OCI-M2 (cell line): ENCODE results near the gene KIF1A.

Source experiments
- DNase-seq: peaks from one replicate; lab custom pipeline; 2025; ENCODE audit not compliant: unreplicated experiment; lab: John Stamatoyannopoulos, UW

The KIF1A gene

DNA sequence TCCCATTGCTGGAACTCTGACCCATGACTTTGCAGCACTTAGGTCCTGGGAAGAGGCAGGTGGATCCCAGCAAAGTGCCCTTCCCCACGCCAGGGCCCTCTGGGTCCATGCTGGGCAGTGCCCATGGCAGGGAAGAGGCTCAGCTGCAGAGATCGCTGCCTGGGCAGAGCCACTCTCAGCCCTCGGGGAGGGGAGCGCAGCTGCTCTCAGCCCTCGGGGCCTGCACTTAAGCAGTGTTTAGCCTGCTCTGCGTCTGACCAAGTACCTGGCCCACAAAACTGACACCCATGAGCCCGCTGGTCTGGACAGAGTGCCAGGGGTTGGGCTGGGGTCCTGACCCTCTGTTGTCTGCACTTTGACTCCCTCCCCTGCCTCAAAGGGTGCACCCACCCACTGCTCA is 82.1 kb downstream of the KIF1A start:
- DNase-seq: no peak

DNA sequence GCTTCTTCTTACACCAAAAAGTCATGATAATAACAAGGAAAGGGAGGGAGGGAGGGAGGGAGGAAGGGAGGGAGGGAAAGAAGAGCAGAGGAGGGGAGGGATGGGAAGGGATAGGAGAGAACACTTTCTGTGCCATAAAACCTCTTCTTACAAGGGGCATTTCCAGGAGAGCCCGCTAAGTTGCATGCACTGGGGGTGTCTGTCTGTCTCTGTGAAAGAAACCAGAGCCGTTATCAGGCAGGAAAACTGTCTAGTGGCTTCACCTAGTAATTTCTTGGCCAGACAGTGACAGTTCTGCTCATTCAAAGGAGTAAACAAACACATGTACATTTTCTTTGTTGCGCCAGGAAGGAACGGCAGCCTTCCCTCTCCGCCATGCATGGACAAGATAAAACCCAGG is 82.5 kb downstream of the KIF1A start:
- no peak for DNase-seq

DNA sequence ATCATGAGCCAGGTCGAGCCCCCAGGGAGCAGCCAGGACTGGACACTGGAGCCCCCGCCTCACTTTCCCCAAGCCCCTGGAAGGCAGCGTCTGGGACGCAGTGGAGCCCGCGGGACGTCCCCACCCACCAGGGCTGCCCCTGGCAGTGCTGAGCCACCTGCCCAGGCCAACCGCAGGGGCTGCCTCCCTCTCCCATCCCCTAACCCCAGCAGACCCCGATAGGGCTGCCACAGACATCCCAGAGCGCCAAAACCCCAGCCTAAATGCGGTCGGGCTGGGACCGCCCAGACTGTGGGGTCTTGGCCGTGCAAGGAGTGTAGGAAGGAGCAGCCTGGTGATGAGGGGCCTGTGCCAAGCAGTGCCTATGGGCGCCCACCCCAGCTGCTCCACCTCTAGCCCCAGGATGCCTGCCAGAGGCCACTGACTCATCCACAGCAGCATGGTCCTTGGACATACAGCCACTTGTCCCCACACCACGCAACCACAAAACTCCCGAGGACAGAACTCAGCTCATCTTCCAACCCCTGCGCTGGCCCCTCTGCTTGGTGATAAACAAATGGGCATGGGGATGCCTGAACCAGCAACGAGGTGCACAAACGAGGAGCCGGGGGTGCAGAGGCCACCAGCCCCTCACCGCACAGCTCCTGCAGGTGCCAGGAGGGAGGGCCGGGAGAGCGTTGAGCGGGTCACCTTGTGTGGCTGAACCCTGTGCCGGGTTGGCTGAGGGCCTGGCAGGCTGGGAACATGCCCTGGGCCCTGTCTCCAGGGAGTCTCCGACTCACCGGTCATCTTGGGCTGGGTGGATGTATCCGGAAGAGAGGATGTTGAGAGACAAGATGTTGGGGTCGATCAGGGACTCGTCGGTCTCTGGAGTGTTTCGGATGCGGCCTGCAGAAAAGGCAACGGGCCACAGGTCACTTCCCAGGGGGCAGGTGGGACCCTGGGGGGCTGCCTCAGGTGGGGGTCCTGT is 83.5 kb downstream of the KIF1A start:
- DNase-seq: no peak

DNA sequence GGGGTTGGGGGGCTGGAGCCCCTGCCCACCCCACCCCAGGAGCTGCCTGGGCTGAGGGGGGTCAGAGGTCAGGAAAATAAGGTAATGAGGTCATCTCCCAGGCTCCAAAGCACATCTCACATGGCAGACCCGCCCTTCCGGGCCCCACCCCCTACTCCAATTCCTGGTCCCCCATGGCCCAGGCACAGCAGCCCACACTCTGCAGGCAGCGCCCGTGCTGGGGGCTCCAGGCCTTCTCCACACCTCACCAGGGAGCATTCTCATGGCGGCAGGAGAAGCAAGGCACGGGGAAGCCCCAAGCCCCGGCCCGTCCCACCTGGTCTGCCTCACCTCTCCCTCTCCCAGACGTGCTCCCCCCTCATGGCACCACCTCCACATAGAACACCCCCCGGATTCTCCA is 84.5 kb downstream of the KIF1A start:
- DNase-seq: no peak

DNA sequence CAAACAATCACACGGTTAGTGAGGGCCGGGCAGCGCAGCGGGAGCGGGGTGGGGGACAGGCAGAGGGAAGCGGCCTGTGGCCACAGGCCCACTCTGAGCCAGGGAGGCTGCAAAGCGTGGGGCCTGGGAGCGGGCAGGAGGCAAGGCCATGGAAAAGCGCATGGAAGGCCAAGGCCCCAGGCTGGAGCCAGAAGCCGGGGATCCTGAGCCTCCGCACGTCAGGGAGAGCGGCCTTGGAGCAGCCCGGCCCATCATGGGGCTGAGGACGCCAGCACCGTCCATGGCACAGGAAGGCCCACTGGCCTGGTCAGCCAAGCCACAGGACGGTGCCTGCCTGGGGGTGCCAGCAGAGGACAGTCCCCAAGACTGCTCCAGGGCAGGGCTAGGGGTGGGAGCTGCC is 85.3 kb downstream of the KIF1A start:
- no peak for DNase-seq

DNA sequence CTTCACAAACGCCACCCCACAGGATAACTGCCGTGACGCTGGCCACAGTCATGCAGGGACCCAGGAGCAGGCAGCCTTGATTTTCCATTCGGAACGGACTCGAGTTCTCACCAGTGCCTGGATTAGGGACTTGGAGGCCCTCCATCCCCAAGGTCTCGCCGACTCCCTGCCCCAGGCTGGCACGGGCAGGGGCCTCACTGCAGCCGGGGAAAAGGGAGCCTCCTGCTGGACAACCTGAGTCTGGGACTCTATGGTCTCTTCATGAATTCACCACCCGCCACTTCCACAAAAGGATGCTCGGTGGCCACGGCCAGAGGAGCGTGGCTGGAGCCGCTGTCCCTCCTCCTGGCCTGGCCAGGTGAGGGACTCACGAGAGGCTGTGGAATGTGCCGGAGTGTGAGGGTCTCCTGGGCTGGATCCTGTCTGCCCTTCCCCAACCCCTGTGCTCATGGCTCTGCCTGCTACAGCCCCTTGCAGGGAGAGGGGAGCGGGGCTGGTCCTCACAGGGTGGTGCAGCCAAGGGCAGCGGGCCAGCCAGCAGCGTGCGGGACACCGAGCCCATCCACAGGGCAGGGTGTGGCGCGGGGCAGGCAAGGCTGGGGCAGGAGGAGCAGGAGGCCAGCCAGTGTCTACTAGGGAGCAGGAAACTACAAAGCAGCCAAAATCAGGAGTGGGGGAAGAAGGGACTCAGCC is 86.1 kb downstream of the KIF1A start:
- no peak for DNase-seq

DNA sequence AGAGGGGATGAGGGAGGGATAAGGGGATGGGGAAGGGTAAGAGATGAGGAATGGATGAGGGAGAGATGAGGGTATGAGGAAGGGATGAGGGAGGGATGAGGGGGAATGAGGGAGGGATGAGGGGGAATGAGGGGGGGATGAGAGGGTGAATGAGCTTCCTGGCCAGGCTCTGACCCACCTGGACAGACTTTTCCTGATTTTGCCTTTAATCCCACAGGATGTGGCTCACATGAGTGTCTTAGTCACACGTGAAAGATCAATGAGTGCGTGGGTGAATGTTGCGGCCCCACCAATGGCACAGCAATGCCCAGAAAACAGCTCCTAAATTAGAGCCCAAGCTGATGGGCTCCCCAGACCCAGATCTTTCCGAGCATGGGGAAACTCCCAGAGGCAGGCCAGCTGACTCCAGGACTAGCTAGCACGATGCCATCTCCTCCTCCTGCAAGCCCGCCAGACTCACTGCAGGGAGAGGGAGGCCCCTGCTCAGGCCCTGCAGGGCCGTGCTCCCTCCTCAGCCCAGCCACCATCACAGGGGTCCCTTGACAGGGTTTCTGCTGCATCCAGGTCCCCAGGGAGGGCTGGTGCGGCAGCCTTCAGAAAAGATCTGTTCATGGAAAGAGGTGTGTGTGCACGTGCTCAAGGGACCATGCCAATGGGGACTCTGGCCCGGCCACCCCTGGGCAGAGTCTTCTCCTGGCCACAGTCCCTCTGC is 87.0 kb downstream of the KIF1A start:
- no peak for DNase-seq

DNA sequence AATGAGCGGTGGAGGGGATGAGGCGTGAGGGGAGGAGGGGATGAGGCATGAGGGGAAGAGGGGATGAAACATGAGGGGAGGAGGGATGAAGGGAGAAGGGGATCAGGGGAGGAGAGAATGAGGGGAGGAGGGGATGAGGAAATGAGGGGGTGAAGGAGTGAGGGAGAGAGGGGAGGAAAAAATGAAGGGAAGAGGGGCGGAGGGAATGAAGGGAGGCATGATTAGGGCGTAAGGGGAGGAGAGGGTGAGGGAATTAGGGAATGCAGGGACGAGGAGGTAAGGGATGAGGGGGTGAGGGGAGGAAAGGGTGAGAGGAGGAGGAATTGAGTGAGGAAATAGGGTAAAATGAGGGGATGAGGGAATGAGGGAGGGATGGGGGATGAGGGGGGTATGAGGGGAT is 87.8 kb downstream of the KIF1A start:
- no peak for DNase-seq

DNA sequence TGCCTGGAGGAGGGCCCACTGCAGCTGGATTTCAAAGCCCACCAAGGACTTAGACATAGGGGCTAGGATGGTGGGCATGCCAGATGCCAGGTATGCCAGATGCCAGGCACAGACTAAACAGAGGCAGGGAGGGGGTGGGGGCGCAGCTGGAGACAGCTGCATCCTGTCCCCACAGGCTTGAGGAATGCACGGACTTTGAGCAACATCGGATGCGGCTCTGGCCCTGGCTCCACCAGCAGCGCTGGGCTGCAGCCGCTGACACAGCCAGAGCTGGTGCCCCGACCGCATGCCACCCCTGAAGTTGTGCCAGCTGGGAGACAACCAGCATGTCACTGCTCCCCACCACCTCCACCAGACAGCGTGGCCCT is 88.9 kb downstream of the KIF1A start:
- no peak for DNase-seq

DNA sequence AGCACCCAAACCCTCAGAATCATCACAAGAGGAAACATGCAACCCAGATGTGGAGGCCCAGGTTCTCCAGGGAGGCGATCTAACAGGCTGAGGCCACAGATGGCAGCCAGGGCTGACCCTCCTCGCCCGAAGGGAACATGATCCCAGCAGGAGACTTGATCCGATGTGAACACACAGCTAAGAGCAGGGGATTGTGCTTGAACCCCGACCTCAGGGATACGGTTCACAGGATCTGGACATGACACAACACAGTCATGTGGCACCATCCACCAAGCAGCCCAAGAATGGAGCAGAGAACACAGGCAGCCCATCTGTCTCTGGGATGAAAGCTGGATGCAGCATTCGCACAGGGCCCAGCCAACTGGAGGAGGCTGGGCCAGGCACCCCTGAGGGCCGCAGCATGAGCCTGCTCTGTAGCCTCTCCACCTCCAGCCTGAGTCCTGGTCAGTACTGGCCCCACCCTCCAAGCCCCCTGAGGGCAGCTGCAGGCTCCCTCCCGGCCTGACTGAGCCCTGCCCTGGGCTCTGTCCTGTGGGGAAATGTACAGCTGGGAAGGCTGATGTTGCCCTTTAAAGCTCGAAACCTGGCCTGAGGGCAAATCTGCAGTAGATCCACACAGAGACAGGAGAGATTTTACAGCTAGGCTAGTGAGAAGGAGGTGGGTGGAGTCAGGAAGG is 89.4 kb downstream of the KIF1A start:
- no peak for DNase-seq

DNA sequence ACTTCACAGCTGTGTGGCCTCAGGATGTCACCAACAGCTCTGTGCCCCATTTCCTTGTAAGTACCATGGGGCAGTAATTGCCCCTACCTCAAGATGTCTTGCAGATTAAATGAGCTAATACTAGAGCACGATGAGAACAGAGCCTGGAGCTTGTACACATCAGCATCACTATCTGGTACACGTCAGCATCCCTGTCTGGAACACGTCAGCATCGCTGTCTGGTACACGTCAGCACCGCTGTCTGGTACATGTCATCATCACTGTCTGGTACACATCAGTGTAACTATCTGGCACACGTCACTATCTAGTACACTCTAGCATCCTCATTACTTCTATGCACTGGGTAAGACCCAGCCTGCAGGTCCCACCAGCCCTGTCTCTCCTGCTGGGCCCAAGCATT is 91.2 kb downstream of the KIF1A start:
- DNase-seq: no peak

DNA sequence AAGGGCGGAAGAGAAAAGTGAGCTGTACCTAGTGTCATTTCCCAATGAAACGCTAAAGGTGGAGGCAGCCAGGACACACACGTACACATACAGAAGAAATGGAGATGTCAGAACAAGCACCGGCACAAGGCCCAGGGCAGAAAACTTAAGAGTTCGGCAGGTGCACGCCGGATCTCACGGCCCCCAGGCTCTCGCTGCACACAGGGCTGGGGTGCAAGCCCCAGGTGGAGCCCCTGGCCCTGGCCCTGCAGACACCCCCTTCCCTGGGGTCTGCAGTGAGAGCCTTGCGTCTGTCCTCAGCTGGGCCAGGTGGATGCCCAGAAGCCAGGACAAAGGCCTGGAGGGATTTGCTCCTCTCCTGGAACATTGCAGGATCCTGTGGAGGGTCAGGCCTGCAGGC is 91.7 kb downstream of the KIF1A start:
- DNase-seq: no peak

DNA sequence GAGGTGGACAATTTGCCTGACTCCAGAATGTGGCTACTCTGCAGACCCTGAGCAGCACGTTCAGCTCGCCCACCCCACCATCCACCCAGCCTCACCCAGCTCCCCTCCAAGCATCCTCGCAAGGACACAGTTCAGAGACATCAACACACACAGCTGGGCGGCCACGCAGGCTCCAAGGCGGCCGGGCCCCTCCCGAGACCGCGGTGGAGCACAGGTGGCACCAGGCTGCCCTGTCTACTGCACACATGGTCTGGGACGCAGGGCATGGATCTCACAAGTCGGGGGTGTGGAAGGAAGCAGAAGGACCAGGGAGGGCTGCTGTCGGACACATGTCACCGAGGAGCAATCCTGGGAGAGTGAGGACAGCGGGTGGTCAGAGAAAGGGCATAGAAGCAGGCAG is 92.1 kb downstream of the KIF1A start:
- DNase-seq: no peak

DNA sequence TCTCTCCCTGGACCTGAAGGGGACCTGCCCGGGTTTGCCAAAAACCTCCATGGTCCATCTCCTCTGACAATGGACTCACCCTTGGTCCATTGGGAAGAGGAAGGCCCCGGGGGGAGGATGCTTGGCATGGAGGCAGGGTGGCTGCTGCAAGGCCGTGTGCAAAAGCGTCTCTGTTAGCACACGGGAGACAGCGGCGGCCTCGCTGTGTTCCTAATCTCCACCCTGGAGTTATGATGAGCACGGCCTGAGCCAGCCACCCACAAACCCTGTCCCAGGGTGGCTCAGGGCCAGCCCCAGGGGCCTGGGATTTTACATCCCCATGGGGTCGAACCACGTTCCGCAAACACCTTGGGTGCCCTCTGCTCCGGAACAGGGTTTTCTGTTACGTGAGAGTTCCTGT is 92.6 kb downstream of the KIF1A start:
- DNase-seq: no peak

DNA sequence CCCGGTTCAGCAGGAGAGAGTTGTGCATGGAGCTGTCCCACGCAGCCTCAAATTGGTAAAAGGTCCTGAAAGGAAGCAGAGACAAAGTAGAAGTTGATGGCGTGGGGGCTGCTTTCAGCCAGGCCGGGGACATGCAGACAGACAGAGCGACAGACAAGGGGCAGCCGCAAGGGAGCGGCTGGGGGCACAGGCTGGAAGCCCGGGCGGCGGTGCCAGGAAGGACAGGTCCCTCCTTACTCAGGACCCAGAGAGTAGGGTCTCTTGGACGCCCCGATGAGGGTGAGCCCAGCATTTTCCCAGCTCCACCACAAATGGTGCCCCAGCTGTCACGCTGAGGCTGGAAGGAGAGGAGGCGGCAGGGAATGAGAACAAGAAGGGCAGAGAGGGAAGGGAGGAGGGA is 93.1 kb downstream of the KIF1A start:
- DNase-seq: no peak

DNA sequence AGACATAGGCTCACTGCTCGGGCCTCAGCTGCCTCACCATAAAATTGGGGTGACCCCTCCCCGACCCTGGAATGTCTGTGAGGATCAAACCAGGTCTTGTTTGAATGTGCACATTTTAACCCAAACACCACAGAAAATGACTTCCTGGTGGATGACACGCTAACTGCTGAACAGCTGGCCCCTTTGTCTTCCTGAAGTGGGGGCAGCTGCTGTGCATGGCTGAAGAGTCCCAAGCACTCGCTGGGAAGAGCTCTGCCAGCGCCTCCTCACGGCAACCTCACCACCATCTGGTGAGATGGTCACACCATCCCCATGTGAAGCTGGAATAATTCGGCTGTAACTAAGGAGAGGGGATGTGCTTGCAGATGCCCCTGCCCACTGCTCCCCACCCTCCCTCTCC is 94.3 kb downstream of the KIF1A start:
- DNase-seq: no peak

DNA sequence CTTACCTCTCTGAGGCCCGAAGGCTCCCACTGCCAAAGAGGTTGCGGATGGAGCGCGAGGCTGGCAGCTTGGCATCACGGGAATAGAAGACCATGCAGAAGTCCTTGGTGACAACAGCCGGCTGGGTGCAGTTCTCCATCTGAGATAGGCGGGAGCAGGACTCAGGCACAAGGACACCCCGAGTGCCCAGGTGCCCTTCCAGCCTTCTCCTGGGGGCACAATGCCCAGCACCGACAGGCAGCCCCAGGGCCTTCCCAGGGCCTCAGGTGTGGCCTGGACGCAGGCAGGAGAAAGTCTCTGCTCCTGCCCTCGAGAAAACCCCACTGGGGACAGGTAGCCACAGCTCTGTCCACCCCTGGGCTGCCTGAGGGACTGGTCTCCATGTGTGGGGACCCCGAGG is 94.8 kb downstream of the KIF1A start:
- DNase-seq: no peak

DNA sequence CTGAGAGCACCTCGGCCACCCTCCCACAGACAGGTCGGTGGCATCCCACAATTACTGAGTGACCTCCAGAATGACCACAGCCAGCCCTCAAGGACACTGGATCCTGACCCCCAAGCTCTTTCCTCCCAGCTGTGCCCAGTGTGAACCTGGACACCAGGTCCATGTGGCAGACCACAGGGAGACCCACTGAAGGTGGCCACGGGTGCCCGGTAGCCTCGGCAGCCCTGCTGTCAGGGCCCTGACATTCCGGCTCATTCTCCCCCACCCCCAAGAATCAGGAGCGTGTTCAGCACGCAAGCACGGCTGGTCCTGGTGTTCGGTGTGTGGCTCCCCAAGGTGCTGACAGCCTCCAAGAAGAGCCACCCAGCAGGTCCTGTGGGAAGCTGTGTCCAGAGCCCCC is 95.6 kb downstream of the KIF1A start:
- no peak for DNase-seq

DNA sequence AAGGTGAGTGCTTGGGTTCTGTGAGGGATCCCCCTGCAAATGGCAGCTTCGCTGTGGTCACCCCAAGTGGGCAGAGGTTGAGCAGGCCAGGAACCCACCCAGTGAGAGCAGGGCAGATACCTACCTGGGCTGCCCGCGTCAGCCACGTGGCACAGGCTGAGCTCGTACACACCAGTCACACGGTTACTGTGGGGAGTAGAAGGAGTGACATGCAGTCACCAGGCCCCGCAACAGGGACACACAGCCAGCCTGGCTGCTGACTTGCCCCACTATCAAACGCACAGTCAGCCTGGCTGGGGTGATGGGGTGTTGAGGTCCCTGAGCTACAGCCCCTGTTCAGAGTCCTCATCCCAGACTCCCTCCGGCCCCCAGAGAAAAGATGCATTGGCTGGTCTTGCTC is 96.2 kb downstream of the KIF1A start:
- no peak for DNase-seq

DNA sequence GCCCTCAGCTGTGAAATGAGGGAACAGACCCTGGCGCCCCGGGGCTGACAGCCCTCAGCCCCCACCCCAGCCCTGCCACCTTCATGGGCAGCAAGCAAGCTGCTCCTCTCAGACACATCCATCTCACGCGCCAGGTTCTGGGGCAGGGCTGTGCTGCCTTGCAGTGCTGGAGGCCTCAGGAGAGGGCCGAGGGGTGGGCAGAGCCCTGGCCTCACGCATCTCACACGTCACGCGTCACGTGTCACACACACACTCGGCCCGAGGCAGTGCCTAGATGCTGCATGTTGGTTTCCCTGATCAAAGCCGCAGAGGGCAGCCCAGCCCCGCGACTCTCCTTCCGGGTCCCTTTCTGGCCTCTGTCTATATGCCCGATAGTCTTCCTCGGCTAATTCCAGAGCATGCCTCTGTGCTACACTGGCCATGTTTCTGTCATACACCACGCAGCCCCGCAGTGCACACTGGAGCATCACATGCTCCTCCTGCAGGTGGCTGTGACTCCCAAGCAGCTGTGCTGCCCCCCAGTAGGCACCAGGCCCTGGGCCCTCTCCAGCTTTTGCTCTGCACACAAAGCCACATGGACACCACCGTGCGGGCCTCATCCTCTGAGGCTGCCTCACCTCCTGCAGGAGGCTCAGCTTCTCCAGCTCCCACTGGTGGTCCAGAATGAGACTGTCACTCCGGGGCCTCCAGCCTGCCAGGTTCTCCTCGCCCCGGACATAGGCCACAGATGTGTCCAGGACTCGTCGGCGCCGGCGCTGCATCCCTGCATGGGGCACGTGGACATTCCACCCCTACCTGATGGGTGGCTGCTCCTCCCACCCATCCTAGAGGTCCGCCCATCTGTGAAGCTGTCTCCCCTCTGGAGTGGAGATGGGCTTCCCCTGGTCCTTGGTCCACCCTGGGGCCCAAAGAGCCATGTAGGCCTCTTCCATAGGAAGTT is 97.0 kb downstream of the KIF1A start:
- DNase-seq: no peak
